Midbrain (tissue), 1 donor: ENCODE measurements around the gene HLA-DMA.
A peak's percentile ranks its signal among the peaks of the same experiment; 100 is the strongest.

Experiments
- DNase-seq: peaks from one replicate; lab custom pipeline; 2025; lab: John Stamatoyannopoulos, UW

The HLA-DMA gene

GRCh38 chr6:32952817-32953739, at the start of gene HLA-DMA:
Gene HLA-DMA (minus strand): TSS chr6:32953097. CDS start chr6:32953036, 61 bp downstream.
- peak; percentile 86 for DNase-seq

GRCh38 chr6:33001685-33002084, 48.8 kb upstream of the HLA-DMA start:
- DNase-seq, result no peak

- no peak for DNase-seq
Measured at GRCh38 chr6:33000055-33000454, 47.2 kb upstream of the HLA-DMA start.

- no peak for DNase-seq
Measured at GRCh38 chr6:32995448-32995847, 42.6 kb upstream of the HLA-DMA start.

- DNase-seq, result no peak
Measured at GRCh38 chr6:32993363-32993973, 40.6 kb upstream of the HLA-DMA start.

- DNase-seq, result no peak
Measured at GRCh38 chr6:32991972-32992371, 39.1 kb upstream of the HLA-DMA start.

- DNase-seq, result no peak
Measured at GRCh38 chr6:32989368-32989767, 36.5 kb upstream of the HLA-DMA start.

GRCh38 chr6:32984622-32985389, 31.9 kb upstream of the HLA-DMA start:
- peak; percentile 85 for DNase-seq

- DNase-seq, result no peak
Measured at GRCh38 chr6:32983964-32984621, 31.2 kb upstream of the HLA-DMA start.

- no peak for DNase-seq
Measured at GRCh38 chr6:32983493-32983848, 30.6 kb upstream of the HLA-DMA start.

- DNase-seq, result no peak
Measured at GRCh38 chr6:32982702-32983492, 30.0 kb upstream of the HLA-DMA start.

- DNase-seq, result no peak
Measured at GRCh38 chr6:32982084-32982701, 29.3 kb upstream of the HLA-DMA start.

GRCh38 chr6:32980488-32981038, 27.7 kb upstream of the HLA-DMA start:
- DNase-seq, result no peak

GRCh38 chr6:32979720-32980487, 27.0 kb upstream of the HLA-DMA start:
- no peak for DNase-seq

GRCh38 chr6:32977953-32978324, 25.0 kb upstream of the HLA-DMA start:
- DNase-seq, result no peak

GRCh38 chr6:32977272-32977952, 24.5 kb upstream of the HLA-DMA start:
- no peak for DNase-seq

- DNase-seq, result no peak
Measured at GRCh38 chr6:32976334-32977069, 23.6 kb upstream of the HLA-DMA start.

GRCh38 chr6:32975886-32976285, 23.0 kb upstream of the HLA-DMA start:
- DNase-seq, result no peak
